ENCODE measurements around the gene KCNK16. TPM values are rescaled to one million over a fixed set of nuclear protein-coding genes. Genes with fewer than 3 reads are reported as not detected.
A peak's percentile ranks its signal among the peaks of the same experiment; 100 is the strongest.

Gene KCNK16
- total RNA-seq (2014; rRNA removed; shearing (Covaris generic)), result not detected in 2 replicates
- polyA plus RNA-seq (2015; cell fraction: cytosol; rRNA removed), result not detected in 2 replicates
- polyA plus RNA-seq (2015; cell fraction: nucleus; rRNA removed), result not detected in 2 replicates

DNA sequence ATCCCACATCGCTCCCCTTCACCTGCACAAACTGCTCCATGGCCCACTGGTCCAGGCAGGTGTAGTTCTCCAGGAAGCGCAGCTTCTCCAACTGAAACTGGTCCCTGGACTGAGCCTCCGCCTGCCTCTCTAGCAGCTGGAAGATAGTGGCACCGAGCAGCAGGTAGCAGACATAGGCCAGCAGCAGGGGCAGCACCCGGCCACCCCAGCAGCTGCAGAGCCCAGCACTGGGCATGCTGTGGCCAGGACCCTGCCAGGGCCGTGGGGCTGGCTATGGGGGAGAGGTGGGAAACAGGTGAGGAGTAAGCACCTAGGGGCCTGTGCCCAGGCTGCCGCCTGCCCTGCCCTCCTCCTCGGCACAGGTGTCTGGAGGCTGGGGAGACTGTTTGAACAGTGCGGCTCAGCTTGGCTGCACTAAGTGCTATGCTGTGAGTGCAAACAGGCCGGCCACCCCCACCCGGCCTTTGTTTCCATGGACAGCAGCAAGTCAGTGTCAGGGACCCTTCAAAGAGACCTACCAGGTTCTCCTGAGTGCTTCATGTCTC is at the start of gene KCNK16:
TSS of gene KCNK16 (minus strand) at position 397 of the 545 bp plus-strand sequence. CDS start at position 235, 162 bp downstream.
- in situ Hi-C loops (cut with HindIII; ENCODE audit: low pct_unique_long_range_greater_than_20kb, low sequenced_read_pairs), result no loop called here
- DNase-seq (ENCODE audit: low read depth, low spot score), result no peak

DNA sequence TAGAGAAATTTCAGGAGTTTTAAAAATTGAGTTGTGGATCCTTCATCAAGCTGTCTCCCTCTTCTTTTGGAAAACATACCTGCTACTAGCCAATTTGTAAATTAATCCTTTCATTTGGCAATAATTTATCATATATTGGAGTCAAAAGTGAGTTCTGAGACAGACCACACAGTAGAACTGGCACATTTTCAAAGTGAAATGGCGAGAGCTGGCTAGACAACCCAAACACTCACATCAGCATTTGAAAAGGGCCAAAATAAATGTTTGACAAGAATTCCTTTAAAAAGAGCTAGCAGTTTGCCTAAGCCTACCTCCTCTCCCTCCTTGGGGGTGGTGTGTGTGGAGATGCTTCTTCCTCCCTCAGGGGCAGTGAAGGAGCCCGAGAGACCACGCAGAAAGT is 47.9 kb upstream of the KCNK16 start:
- no peak for DNase-seq (ENCODE audit: low read depth, low spot score)
- in situ Hi-C loops (cut with HindIII; ENCODE audit: low pct_unique_long_range_greater_than_20kb, low sequenced_read_pairs), result no loop called here

DNA sequence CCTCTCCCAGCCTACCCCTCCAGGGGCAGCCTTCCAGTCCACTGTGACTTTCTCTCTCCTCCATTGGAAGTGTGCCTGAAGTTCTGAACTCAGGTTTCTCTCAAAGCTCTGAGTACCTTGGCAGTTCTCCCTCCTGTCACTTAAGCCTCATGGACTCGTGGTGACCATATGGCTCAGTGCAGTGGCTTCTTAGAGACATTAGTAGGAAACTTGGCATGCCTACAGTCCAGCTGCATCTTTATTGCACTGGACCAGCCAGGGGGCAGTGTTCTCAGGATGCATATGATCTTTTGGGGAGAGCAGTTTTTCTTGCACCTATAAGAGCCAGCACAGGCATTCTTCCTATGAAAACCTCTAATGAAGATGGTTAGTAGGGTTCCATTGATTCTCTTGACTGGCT is 47.5 kb upstream of the KCNK16 start:
- no peak for DNase-seq (ENCODE audit: low read depth, low spot score)
- in situ Hi-C loops (cut with HindIII; ENCODE audit: low pct_unique_long_range_greater_than_20kb, low sequenced_read_pairs), result no loop called here

DNA sequence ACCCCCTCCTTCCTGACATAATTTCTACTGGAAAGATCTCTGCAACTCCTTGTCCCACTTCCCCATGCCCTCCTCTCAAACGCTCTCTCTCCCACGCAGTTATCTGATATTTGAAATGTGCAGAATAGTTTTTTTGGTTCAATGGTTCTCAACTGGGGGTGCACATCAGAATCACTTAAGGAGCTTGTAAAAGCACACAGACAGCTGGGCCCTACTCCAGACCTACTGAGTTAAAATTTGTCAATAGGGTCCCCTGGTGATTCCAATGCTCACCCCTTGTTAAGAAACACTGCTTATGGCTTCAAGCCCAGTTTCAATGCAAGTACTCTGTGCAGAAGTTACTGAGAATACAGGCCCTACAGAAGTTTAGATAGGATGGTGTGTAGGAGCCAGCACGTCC is 45.2 kb upstream of the KCNK16 start:
- in situ Hi-C loops (cut with HindIII; ENCODE audit: low pct_unique_long_range_greater_than_20kb, low sequenced_read_pairs), result no loop called here
- no peak for DNase-seq (ENCODE audit: low read depth, low spot score)

DNA sequence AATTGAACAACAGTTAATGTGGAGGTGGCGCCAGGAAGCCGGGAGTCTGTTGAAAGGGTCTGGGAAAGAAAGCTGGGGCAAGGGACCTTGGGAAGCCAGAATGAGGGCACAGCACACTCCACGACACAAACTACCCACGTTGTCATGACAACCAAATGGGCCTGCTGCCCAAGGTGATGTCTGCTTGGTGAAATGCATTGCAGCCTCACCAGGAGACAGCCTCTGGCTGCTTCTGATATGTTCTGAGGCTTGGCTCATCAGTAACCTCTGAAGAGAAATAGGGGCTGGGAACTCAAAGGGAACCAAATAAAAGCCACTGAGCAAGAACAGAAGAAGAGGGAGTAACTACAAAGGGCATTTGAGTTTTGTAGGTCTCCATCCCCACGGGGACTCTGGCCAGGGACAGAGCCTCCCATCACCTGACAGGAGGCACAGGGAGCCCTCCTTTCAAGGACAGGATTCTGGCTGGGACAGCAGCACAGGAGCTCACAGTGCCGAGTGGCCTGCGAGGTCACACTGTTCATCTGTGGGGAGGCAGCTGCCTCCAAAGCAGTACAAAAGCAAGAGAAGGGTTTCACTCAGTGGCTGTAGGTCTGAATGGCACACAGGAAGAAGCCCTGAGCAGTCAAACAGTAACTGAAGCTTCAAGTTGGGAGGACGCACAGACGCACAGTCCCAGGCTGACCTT is 44.6 kb upstream of the KCNK16 start:
- in situ Hi-C loops (cut with HindIII; ENCODE audit: low pct_unique_long_range_greater_than_20kb, low sequenced_read_pairs), result no loop called here
- DNase-seq (ENCODE audit: low read depth, low spot score), result no peak

DNA sequence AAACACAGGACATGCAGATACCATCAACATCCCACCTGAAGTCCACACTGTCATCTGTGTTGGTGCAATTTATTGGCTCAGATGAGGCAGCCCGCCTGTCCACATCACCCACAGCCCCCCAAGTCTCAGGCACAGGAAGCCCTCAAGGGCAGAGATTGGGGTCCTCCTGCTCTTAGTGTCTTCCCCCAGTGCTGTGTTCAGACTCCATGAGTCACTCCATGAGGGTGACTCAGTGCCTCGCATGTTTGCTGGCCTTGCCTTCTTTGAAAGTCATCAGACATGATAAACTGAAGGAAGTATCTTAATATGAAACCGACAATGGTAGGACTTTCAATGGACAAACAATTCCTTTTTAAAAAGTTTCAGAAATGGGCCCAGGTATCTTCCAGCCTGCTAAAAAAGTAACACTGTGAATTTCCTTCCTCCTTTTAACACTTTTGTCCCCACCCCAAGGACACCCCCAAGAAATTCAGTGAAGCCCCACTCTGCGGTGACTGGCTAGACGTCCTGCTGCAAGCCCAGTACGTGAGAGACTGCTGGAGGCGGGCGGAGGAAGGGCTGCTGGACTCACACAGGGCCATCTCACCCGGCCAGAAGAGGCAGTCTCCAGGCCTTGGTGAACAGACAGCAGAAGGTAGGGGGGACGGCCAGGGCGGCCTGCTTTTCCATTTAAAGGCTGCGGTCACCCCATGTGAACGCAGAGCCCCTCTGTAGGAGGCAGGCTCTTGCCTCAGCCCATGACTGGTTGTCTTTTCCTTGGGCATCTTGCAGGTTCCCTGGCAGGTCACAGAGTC is 43.0 kb upstream of the KCNK16 start:
- DNase-seq (ENCODE audit: low read depth, low spot score), result no peak
- in situ Hi-C loops (cut with HindIII; ENCODE audit: low pct_unique_long_range_greater_than_20kb, low sequenced_read_pairs), result no loop called here

GRCh38 chr6:39363280-39363679 is 40.8 kb upstream of the KCNK16 start:
- peak; percentile 23 for DNase-seq (ENCODE audit: low read depth, low spot score)
- in situ Hi-C loops (cut with HindIII; ENCODE audit: low pct_unique_long_range_greater_than_20kb, low sequenced_read_pairs), result no loop called here

DNA sequence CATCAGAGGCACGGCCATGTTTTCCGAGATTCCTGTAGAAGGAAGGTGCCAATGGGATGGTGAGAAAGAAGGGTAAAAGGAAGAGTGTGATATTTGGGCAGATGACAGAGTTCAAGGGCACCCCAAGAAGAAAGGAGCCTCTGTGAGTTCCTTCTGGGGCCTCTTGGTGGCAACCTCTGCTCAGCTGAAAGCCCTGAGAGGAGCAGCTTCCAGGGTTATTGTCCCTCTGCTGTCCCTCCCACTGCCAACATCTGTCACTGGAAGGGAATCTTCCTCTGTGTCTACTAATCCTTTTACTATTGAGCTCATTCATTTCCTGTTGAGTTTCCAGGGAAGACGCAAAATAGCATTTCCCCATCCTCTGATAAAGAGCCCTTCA is 40.0 kb upstream of the KCNK16 start:
- DNase-seq (ENCODE audit: low read depth, low spot score), result peak; percentile 37
- in situ Hi-C loops (cut with HindIII; ENCODE audit: low pct_unique_long_range_greater_than_20kb, low sequenced_read_pairs), result no loop called here

GRCh38 chr6:39361657-39362486 is 39.4 kb upstream of the KCNK16 start:
- peak; percentile 71 for DNase-seq (ENCODE audit: low read depth, low spot score)
- in situ Hi-C loops (cut with HindIII; ENCODE audit: low pct_unique_long_range_greater_than_20kb, low sequenced_read_pairs), result no loop called here

- in situ Hi-C loops (cut with HindIII; ENCODE audit: low pct_unique_long_range_greater_than_20kb, low sequenced_read_pairs), result no loop called here
- no peak for DNase-seq (ENCODE audit: low read depth, low spot score)
These were observed 37.9 kb upstream of the KCNK16 start for GRCh38 chr6:39360378-39360777.

GRCh38 chr6:39357998-39358686 is 35.6 kb upstream of the KCNK16 start:
- no peak for DNase-seq (ENCODE audit: low read depth, low spot score)

DNA sequence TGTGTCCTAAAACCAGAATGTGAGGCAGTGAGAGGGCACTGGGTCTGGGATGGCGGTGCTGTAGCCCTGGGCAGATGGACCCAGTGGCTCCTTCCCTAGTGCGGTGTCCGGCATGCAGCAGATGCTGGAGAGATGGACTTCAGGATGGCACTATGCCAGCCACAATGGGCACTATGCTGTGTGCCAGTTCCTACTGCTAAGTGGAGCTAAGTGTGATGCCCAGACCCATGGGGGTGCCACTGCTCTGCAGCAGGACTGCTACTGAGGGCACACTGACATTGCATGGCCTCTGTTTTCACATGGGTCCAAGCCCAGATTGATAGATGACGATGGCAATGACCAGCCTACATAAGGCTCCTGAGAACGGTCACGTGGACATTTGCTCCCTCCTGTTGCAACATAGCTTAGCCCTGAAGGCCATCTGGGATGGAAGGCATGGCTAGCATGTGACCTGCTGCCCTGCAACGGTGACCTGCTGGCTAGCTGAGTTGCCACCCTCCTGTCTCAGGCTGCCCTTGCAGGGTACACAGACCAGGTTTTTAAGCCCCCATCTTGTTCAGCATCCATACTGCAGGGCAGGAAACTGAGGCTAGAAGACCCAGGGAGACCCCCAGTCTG is 31.3 kb upstream of the KCNK16 start:
- no peak for DNase-seq (ENCODE audit: low read depth, low spot score)
- in situ Hi-C loops (cut with HindIII; ENCODE audit: low pct_unique_long_range_greater_than_20kb, low sequenced_read_pairs), result no loop called here

More at GRCh38 chr6:39357998-39358686, 35.6 kb upstream of the KCNK16 start:
- in situ Hi-C loops (cut with HindIII; ENCODE audit: low pct_unique_long_range_greater_than_20kb, low sequenced_read_pairs), result no loop called here

DNA sequence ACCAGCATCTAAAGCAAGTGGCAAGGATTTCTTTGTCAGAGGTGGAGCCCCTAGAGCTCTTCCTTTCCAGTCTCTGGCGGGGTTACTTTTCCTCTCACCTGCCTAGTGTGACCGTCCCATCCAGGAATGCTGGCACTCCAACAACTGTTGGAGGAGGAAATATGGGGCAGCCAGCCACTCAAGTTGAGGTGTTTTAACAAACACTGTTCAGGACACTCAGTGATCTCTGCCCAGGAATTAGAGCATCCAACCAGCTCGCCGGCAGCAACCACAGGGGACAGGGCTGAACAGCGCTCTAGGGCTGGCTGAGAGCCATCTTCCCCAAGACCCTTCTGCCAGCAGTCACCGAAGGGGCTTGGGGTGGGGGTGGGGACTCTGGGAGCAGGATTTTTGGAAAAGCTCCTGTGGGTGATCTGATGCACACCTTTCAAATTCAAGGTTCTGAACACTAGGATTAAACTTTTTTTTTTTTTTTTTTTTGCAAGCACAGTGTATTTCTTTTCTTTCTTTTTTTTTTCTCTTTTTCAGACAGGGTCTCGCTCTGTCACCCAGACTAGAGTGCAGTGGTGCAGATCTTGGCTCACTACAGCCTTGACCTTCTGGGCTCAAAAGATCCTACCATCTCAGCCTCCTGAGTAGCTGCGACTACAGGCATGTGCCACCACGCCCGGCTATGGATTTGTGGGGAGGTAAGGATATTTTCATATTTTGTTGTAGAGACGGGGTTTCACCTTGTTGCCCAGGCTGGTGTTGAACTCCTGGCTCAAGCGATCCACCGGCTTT is 28.4 kb upstream of the KCNK16 start:
- DNase-seq (ENCODE audit: low read depth, low spot score), result no peak
- in situ Hi-C loops (cut with HindIII; ENCODE audit: low pct_unique_long_range_greater_than_20kb, low sequenced_read_pairs), result no loop called here

DNA sequence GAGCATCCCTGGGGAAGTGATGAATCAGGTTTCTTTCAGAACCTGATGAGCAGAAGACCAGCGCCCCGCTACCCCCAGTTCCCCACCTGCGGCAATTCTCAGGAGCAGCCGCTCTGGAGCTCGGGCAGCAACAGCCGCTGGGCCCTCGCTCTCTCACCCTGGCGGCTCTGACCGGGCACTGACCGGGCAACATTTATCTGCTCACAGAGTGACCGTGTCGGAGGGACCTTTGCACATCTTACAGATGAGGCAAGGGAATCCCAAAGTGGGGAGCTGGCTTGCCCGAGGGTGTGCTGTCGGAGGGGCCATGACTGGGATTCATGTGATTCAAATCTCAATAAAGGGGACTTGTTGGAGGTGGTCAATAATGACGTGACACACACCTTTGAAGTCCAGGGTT is 26.2 kb upstream of the KCNK16 start:
- no peak for DNase-seq (ENCODE audit: low read depth, low spot score)
- in situ Hi-C loops (cut with HindIII; ENCODE audit: low pct_unique_long_range_greater_than_20kb, low sequenced_read_pairs), result no loop called here

DNA sequence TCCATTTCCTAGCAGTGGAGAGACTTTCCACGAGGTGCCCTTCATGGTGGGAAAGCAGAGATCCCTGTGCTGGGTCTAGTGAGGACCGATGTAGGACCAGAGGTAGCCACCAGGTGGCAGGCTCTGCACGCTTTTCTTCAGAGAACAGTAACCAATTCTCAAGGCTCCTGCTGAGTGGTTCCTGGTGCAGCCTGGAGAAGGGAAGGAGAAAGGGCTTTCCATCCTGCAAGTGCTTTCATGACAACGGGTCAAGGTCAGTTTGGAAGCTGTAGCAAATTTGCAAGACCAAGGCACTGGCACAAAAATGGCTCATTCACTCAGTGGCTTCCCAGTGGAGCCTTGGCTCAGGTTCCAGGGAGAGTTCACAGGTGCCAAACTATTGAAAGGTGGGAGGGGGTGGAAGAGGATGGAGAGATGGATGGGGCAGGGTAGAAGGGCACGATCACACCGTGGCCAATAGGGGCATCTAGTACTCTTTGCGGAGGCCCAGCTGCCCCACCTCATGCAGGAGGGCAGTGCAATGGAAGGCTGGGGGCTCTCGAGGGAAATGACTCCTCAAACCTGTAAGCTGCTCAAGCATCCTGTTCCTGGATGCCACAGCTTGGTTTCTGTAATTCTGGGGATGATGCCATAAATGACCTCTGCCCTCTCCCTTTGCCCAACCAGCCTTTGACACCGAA is 25.5 kb upstream of the KCNK16 start:
- DNase-seq (ENCODE audit: low read depth, low spot score), result peak; percentile 76

GRCh38 chr6:39347206-39347605 is 24.7 kb upstream of the KCNK16 start:
- no peak for DNase-seq (ENCODE audit: low read depth, low spot score)
- in situ Hi-C loops (cut with HindIII; ENCODE audit: low pct_unique_long_range_greater_than_20kb, low sequenced_read_pairs), result no loop called here

More for the DNA sequence above, 25.5 kb upstream of the KCNK16 start:
- in situ Hi-C loops (cut with HindIII; ENCODE audit: low pct_unique_long_range_greater_than_20kb, low sequenced_read_pairs), result no loop called here

Data from SK-MEL-5 (cell line).